HUES6 (cell line): ENCODE measurements around the gene SLAMF7.

Experiments used
- H3K27ac ChIP-seq: 2 replicates; pipeline ENCODE4 v1.7.0; 2013; ENCODE audit warnings: low read depth, mild to moderate bottlenecking, low read length, inconsistent platforms
- H3K27me3 ChIP-seq: 2 replicates; pipeline ENCODE4 v1.6.1; 2013; ENCODE audit warnings: low read length; ENCODE audit not compliant: control insufficient read depth, insufficient read depth
- H3K36me3 ChIP-seq: 2 replicates; pipeline ENCODE4 v1.6.1; 2013; ENCODE audit warnings: low read length; ENCODE audit not compliant: control insufficient read depth, insufficient read depth
- H3K4me1 ChIP-seq: 2 replicates; pipeline ENCODE4 v1.6.1; 2013; ENCODE audit warnings: low read length; ENCODE audit not compliant: control insufficient read depth, insufficient read depth
- H3K4me3 ChIP-seq: 2 replicates; pipeline ENCODE4 v1.5.1; 2013; ENCODE audit warnings: low read depth, low read length
- H3K9ac ChIP-seq: one replicate; pipeline ENCODE4 v1.6.1; 2013; ENCODE audit warnings: mild to moderate bottlenecking, low read length
- H3K9me3 ChIP-seq: 2 replicates; pipeline ENCODE4 v1.6.1; 2013; ENCODE audit warnings: low read depth, low read length; ENCODE audit not compliant: control insufficient read depth, insufficient read depth

The SLAMF7 gene

DNA sequence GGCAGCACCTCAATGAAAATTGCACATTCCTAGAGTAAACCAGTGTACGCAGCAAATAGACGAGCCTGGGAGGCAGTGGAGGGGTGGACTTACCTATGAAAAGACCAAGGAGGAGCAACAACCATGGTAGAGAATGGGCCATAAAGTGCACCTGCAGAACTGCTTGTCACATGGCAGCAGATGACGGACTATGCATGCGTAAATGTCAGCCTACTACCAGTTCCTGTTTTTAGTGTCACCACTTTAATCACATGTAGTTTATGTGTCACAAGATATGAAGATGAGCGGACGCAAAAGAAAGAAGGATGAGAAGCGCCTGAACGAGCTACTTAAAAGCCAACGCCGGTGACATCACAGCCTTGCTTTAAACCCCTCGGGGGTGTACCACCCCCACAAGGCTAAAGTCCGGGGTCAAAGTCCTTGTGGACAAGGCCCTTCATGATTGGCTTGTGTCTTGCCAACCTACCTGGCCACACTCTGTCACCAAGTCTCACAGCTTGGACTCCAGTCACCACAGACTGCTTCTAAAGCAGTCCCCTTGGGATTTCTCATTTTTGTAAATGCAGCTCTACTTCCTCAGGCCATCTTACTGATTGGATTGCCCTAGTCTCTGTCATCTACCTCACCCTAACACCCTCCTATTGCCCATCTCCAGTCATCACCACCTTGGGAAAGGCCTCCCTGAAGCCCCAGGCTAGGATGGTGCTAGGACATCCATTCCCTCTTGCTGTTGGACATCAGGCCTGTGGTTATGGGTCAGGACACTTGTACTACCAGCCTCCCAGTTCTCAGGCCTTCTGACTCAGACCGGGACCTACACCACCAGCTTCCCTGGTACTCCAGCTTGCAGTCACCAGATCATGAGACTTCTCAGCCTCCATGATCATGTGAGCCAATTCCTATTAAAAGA lies 50.9 kb downstream of the SLAMF7 start:
- Histone ChIP-seq H3K9ac (no peak overlapping the region), H3K27me3 (no peaks in the 10 kb centered on the region), H3K4me3 (no peak overlapping the region), H3K27ac (no peak overlapping the region), H3K36me3 (no peaks in the 10 kb centered on the region), H3K4me1 (no peaks in the 10 kb centered on the region), H3K9me3 (peaks cover 1% of the 10 kb centered on the region; the same call in 1 of the 2 replicates)

DNA sequence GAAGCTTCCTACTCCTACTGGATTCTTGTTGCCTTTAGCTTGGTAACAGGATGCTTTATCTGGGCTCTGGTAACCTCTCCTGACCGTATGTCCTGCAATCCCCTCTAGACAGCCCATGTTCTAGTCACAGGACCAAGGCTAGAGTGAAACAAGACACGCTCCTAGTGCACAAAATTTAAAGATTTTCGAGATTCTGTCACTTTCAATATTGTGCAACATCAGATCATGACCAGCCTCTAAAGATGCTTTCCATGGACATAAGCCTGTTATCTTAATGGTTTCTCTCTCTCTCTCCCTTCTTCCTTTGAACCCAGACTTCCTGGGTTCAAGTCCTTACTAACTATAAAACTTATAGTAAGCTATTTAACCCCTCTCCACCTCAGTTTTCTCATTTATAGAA lies 55.3 kb downstream of the SLAMF7 start:
- Histone ChIP-seq H3K36me3 (no peaks in the 10 kb centered on the region), H3K27ac (no peak overlapping the region), H3K4me3 (no peak overlapping the region), H3K27me3 (no peaks in the 10 kb centered on the region), H3K9me3 (peaks cover 2% of the 10 kb centered on the region; the same call in 1 of the 2 replicates), H3K4me1 (no peaks in the 10 kb centered on the region), H3K9ac (no peak overlapping the region)

DNA sequence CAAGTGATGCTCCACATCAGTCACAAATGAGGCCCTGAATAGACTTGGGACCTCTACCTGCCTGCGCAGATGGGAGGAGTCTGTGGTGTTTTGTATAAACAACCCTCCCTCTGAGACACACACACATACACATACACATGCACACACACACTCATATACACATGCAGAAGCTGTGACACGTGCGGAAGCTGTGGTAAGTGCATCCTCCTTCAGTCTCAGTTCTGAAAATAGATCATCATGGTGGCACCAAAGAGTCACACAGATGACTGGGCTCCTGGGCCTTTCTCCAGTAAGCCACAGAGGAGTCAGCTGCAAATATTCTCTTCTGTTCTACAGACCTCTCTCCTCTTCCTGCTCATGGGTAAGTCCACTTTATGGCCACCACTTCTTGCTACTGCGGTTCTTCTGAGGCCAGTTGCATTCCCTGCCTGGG lies 56.9 kb downstream of the SLAMF7 start, which contains the start of gene LY9:
TSS of gene LY9 (plus strand) at position 224 of the 433 bp plus-strand sequence. CDS start at position 238, 14 bp downstream.
- H3K9ac ChIP-seq = no peak within 1 kb of the TSS
- no peaks in the 10 kb centered on the region for H3K4me1 ChIP-seq
- no peaks in the 10 kb centered on the region for H3K36me3 ChIP-seq
- peaks cover 2% of the 10 kb centered on the region; the same call in 1 of the 2 replicates for H3K9me3 ChIP-seq
- no peaks in the 10 kb centered on the region for H3K27me3 ChIP-seq
- no peak within 1 kb of the TSS for H3K4me3 ChIP-seq
- H3K27ac ChIP-seq = no peak within 1 kb of the TSS

DNA sequence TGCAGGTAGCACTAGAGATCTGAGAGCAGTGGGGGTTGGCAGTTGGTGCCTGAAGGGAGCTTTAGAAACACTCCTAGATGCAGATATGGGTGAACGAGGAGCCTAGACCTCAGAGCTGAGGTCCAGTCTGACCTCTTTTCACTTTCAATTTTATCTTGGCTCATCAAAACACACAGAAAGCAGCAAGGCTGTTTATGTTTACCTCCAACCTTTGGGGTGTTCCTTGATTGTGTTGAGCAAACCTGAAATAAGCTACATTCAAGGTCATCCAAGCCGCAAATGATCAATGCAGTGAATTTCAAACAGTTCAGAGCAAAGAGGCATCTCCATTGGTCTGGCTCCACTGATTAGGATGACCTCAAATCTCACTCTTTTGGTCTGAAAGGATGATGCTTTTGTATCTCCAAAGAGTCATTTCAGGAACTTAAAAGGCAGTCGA lies 58.2 kb downstream of the SLAMF7 start:
- H3K36me3 ChIP-seq = no peaks in the 10 kb centered on the region
- H3K9ac ChIP-seq = no peak overlapping the region
- peaks cover 2% of the 10 kb centered on the region; the same call in 1 of the 2 replicates for H3K9me3 ChIP-seq
- no peaks in the 10 kb centered on the region for H3K4me1 ChIP-seq
- H3K4me3 ChIP-seq = no peak overlapping the region
- no peaks in the 10 kb centered on the region for H3K27me3 ChIP-seq
- H3K27ac ChIP-seq = no peak overlapping the region

DNA sequence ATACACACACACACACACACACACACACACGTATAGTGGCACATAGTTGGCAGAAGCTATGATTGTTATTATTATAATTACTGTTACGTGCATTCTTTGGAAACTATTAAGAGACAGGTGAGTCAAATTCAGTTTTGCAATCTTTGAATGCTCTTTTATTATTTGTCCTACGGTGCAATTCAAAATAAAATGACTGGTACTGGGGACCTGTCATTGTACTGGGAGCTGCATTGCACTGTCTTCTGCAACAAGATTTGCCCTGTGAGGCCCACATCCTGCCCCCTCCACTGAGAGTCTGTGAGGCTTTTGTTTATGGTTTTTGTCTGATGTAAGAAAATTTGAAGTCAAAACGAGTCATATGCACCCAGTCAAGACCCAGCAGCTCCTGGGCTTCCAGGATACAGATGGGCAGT lies 58.8 kb downstream of the SLAMF7 start:
- no peak overlapping the region for H3K27ac ChIP-seq
- no peaks in the 10 kb centered on the region for H3K4me1 ChIP-seq
- peaks cover 2% of the 10 kb centered on the region; the same call in 1 of the 2 replicates for H3K9me3 ChIP-seq
- H3K27me3 ChIP-seq = no peaks in the 10 kb centered on the region
- H3K36me3 ChIP-seq = no peaks in the 10 kb centered on the region
- H3K4me3 ChIP-seq = no peak overlapping the region
- no peak overlapping the region for H3K9ac ChIP-seq

DNA sequence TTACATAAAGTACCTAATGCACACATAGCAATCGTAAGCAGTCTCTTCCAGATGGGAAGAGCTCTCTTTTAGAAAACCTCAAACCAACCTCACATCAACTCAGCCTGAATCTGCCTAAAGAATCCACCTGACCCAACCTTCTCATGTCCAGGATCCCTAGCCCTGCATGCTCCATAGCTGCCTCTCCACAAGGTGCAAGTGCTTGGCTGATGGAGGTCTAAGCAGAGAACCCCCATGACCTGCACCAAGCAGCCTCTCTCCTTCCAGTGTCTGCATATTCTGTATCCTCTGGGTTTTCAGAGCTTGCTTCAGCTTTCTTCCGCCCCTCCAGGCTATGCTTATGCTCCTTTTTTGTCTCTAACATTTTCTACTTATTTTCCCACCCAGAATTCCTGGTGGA lies 59.4 kb downstream of the SLAMF7 start:
- H3K27me3 ChIP-seq = no peaks in the 10 kb centered on the region
- peaks cover 2% of the 10 kb centered on the region; the same call in 1 of the 2 replicates for H3K9me3 ChIP-seq
- no peak overlapping the region for H3K9ac ChIP-seq
- H3K4me3 ChIP-seq = no peak overlapping the region
- no peaks in the 10 kb centered on the region for H3K36me3 ChIP-seq
- no peak overlapping the region for H3K27ac ChIP-seq
- H3K4me1 ChIP-seq = no peaks in the 10 kb centered on the region

DNA sequence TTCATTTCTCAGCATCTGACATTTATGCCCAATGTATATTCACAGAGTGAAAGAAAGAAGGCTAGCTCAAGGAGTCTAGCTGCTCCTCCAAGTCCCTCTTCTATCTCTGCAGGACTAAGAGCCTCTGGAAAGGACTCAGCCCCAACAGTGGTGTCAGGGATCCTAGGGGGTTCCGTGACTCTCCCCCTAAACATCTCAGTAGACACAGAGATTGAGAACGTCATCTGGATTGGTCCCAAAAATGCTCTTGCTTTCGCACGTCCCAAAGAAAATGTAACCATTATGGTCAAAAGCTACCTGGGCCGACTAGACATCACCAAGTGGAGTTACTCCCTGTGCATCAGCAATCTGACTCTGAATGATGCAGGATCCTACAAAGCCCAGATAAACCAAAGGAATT lies 60.6 kb downstream of the SLAMF7 start:
- Histone ChIP-seq H3K9me3 (peaks cover 2% of the 10 kb centered on the region; the same call in 1 of the 2 replicates), H3K27me3 (no peaks in the 10 kb centered on the region), H3K36me3 (no peaks in the 10 kb centered on the region), H3K4me1 (no peaks in the 10 kb centered on the region), H3K9ac (no peak overlapping the region), H3K27ac (no peak overlapping the region), H3K4me3 (no peak overlapping the region)

DNA sequence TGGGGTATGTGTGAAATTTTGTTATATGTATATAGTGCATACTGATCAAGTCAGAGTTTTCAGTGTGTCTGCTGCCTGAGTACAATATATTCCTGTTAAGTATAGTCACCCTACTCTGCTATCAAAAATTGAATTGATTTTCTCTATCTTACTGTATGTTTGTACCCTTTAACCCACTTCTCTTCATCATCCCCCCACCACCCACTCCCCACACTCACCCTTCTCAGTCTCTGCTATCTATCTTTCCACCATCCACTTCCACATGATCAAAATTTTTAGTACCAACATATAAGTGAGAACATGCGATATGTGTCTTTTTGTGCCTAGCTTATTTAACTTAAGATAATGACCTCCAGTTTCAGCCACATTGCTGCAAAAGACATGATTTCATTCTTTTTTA lies 61.1 kb downstream of the SLAMF7 start:
- Histone ChIP-seq H3K36me3 (no peaks in the 10 kb centered on the region), H3K4me1 (no peaks in the 10 kb centered on the region), H3K27me3 (no peaks in the 10 kb centered on the region), H3K9ac (no peak overlapping the region), H3K27ac (no peak overlapping the region), H3K4me3 (no peak overlapping the region), H3K9me3 (no peaks in the 10 kb centered on the region)

DNA sequence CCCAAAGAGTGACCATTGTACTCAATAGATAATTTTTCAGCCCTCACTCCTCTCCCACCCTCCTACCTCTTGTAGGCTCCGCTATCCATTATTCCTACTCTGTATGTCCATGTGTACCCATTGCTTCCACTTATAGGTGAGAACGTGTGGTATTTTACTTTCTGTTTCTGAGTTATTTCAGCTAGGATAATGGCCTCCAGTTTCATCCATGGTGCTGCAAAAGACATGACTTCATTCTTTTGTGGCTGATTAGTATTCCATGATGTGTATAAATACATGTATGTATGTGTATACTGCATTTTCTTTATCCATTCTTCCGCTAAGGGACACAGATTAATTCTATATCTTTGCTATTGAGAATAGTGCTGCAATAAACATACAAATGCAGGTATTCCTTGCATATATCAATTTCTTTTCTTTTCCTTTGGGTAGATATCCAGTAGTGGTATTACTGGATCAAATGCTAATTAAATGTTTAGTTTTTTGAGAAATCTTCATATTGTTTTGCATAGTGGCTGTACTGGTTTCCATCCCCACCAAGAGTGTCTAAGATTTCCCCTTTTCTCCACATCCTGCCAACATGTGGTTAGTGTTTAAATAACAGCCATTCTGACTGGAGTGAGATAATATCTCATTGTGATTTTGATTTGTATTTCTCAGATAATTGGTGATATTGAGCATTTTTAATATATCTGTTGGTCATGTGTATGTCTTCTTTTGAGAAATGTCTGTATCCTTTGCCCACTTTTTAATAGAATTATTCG lies 61.8 kb downstream of the SLAMF7 start:
- Histone ChIP-seq H3K9ac (no peak overlapping the region), H3K4me1 (no peaks in the 10 kb centered on the region), H3K9me3 (no peaks in the 10 kb centered on the region), H3K4me3 (no peak overlapping the region), H3K36me3 (no peaks in the 10 kb centered on the region), H3K27me3 (no peaks in the 10 kb centered on the region), H3K27ac (no peak overlapping the region)

DNA sequence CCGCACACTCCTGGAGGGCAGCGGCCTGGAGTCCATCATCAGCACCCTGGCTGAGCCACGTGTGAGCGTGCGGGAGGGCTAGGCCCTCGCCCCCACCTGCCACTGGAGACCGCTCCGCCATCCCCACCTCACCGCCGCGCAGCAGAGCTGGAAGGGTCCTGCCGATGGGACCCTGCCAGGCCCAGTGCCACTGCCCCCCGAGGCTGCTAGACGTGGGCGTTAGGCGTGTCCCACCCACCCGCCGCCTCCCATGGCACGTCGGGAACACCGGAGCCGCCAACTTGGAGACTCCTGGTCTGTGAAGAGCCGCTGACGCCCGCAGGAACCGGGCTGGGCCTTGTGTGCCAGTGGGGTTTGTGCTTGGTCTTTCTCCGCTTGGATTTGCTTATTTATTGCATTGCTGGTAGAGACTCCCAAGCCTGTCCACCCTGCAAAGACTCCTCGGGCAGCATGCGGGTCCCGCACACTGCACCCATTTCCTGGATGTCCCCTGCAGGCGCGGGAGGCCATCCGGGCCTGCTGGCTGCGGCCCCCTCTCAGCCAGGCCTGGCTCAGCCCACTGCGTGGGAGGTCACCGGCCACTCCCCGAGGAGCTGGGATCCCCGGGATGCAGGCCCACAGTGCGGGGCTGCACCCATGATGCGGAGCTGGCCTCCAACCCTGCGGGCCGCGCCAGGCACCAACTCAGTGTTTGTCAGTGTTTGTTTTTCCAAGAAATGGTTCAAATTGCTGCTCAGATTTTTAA lies 63.0 kb downstream of the SLAMF7 start:
- Histone ChIP-seq H3K4me3 (no peak overlapping the region), H3K9ac (no peak overlapping the region), H3K4me1 (no peaks in the 10 kb centered on the region), H3K27me3 (no peaks in the 10 kb centered on the region), H3K9me3 (peaks cover 2% of the 10 kb centered on the region; the same call in 1 of the 2 replicates), H3K27ac (no peak overlapping the region), H3K36me3 (no peaks in the 10 kb centered on the region)
